GM12892 (cell line): ENCODE results near the gene HHIPL1.

Experiments
- POLR2A ChIP-seq: IDR thresholded peaks from 2 replicates; pipeline ENCODE4 v1.6.1; 2011; ENCODE audit warnings: low read depth, low read length, control low read depth
- POLR2AphosphoS5 ChIP-seq: IDR thresholded peaks from 2 replicates; pipeline ENCODE4 v1.6.1; 2011; ENCODE audit warnings: low read depth, low read length, control low read depth
- TAF1 ChIP-seq: IDR thresholded peaks from 2 replicates; pipeline ENCODE4 v1.6.1; 2011; ENCODE audit warnings: low read depth, mild to moderate bottlenecking, control low read depth, low read length, borderline replicate concordance

- no peak for TF ChIP-seq POLR2AphosphoS5
- no peak for TF ChIP-seq POLR2A
- TF ChIP-seq TAF1, result no peak
Observed at GRCh38 chr14:99681832-99682148, 36.9 kb downstream of the HHIPL1 start.
